HG02970 (cell line): ENCODE measurements around the gene POLR3E.
"Not testable (repeated sequence)": the region's sequence is repeated elsewhere in the genome, so short reads cannot be mapped to it uniquely, and the experiment has no call there.

Source experiments
- ATAC-seq: cut with Tn5 transposase; IDR thresholded peaks from one replicate; pipeline ENCODE4 v1.9.1; 2021; ENCODE audit warnings: mild to moderate bottlenecking, moderate library complexity, moderate number of reproducible peaks; ENCODE audit not compliant: unreplicated experiment, low FRiP score

The POLR3E gene

DNA sequence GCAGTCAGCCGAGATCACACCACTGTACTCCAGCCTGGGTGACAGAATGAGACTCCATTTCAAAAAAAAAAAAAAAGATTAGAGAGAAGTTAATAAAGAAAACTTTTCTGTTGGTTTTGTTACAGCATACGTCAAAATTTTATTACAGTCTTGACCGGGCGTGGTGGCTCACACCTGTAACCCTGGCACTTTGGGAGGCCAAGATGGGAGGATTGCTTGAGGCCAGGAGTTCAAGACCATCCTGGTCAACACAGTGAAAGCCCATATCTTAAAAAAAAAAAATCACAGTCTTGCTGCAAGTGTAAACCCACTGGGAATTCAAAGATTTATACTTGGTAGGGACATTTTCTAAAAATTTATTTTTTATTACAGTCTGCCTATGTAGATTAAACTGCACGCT is 6.2 kb upstream of the POLR3E start:
- ATAC-seq, result no peak

GRCh38 chr16:22291860-22292318 is 5.3 kb upstream of the POLR3E start:
- ATAC-seq, result no peak

DNA sequence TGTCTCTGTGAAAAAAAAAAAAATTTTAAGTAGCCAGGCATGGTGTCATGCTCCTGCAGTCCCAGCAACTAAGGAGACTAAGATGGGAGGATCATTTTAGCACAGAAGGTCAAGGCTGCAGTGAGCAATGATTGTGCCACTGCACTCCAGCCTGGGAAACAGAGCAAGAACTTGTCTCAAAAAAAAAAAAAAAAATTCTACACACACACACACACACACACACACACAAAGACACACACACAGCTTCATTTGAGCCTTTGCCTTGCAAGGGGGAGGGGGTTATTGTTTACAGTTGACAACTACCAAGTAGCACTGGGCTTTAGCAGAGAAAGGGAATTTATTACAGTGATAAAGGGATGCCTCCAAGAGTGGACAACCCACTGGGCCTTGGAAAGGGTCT is 4.9 kb upstream of the POLR3E start:
- no peak for ATAC-seq

DNA sequence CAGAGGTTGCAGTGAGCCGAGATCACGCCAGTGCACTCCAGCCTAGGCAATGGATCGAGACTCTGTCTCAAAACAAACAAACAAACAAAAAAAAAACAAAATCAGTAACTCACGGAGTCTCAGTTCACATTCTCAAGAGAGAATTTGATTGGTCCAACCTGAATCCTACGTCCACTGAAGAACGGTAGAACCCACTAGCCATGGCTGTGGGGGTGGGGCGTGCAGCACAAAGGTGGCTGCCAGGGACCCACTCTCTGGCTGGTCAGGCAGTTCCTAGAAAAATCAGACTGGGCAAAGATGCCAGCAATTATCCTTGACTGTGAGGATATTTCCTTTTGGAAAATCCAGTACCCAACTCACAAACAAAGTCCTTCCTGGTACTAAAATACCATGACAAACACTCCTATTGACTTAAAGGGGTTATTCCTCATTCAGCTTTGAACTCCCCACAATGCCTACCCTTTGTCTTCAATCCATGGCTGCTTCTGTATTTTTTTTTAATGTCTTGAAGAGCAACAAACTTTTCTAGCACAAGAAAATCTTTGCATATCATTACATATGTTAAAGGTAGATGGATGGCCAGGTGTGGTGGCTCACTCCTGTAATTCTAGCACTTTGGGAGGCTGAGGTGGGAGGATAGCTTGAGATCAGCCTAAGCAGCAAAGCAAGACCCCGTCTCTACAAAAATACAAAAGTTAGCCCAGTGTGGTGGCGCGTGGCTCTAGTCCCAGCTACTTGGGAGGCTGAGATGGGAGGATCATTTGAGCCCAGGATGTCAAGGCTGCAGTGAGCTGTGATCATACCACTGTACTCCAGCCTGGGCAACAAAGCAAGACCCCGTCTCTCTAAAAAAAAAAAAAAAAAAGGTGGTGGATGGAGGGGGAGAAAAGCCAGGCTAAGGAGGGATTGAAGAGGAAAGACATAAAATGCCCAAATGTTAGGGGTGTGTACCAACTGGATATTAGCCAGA is 3.8 kb upstream of the POLR3E start:
- ATAC-seq, result no peak

- ATAC-seq, result no peak
These were observed 740 bp upstream of the POLR3E start for GRCh38 chr16:22296225-22297113.

- peak; percentile 26 for ATAC-seq
These were observed 893 bp downstream of the POLR3E start for GRCh38 chr16:22297871-22298733.

- ATAC-seq, result no peak
These were observed 1.8 kb downstream of the POLR3E start for GRCh38 chr16:22299036-22299435.

- ATAC-seq, result no peak
These were observed 3.3 kb downstream of the POLR3E start for GRCh38 chr16:22300427-22301071.

GRCh38 chr16:22301423-22301822 is 4.2 kb downstream of the POLR3E start:
- ATAC-seq, result not testable (repeated sequence)

DNA sequence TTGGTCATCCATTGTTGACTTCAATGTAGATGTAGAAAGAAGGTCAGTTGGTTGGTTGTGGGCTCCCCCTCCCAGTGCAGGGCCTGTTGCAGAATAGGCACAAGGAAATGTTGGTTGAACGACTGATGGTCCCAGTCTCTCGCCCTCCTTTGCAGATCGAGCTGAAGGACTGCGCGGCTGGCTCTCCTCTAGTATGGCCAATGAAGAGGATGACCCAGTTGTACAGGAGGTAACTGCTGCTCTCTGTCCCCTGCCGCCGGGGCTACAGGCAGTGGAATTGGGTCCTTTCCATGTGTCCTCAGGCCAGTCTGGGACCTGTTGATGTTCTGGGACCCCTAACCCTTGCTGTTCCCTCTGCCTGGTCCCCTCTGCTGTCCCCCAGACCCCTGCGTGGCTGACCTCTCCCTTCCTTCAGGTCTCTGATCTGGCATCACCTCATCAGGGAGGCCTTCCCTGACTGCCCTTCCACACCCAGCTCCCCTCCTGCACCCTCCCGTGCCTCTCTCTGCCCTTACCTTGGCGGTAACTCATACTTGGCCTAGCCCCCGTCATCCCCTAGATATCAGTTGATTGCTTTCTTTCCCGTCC is 5.7 kb downstream of the POLR3E start:
- no peak for ATAC-seq

GRCh38 chr16:22304411-22304810 is 7.2 kb downstream of the POLR3E start:
- no peak for ATAC-seq

DNA sequence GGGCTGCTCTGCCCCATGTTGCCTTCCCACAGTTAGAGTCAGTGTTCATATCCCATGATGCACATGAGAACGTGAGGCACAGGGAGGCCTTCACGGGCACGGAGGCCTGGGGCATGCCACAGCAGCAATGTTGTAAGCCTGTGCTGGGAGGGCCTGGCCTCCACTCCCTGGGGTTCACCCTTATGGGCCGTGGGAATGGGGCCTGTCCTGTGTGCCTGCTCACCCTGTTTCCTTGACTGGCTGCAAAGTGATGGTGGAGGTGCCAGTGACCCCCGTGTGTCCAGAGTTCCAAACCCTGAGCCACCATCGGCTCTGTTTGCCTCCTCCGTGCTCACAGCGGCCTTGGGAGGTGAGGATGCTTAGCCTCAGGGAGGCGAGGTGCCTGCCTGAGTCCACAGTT is 9.6 kb downstream of the POLR3E start:
- no peak for ATAC-seq

DNA sequence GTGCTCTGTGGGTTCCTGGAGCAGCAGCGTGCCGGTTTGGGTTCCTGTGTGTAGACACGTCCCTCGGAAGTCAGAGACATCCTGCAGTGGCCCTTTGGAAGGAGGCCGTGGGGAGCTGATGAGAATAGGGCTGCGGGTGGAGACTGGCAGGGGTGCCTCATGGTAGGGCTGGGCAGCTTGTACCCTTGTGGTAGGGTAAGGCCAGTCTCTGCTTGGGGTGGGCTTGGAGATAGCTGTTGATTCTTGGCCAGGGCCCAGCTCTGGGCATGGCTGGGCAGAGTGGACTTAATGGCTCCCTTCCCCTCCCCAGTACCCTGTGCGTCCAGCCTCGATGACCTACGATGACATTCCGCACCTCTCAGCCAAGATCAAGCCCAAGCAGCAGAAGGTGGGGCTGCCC is 10.6 kb downstream of the POLR3E start:
- ATAC-seq, result no peak

DNA sequence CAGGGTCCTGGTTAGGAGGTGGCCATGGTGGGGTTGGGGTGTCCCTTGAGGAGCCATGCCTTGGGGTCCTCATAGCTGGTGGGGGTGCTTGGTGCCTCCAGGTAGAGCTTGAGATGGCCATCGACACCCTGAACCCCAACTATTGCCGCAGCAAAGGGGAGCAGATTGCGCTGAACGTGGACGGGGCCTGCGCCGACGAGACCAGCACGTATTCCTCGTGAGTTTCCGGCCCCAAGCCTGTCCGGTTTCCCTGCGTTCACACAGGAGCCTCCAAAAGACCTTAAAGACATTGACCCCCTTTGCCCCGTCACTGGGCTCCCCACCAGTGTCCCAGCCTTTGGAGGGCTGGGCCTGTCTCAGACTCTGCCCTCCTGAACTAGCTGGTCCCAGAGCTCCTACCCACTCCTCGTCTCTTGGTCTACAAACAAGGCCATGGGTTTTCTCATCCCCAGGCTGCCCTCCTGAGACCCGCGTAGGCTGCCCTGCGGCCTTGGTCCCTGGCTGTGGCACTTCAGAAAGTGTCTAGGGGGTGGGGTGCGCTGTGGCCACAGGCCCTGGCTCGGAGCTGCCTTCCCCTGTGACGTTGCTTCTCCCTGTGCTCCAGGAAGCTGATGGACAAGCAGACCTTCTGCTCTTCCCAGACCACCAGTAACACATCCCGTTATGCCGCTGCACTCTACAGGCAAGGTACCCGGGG is 11.8 kb downstream of the POLR3E start:
- no peak for ATAC-seq

GRCh38 chr16:22311520-22311919 is 14.3 kb downstream of the POLR3E start:
- no peak for ATAC-seq

- ATAC-seq, result no peak
These were observed 15.9 kb downstream of the POLR3E start for GRCh38 chr16:22312897-22313781.

DNA sequence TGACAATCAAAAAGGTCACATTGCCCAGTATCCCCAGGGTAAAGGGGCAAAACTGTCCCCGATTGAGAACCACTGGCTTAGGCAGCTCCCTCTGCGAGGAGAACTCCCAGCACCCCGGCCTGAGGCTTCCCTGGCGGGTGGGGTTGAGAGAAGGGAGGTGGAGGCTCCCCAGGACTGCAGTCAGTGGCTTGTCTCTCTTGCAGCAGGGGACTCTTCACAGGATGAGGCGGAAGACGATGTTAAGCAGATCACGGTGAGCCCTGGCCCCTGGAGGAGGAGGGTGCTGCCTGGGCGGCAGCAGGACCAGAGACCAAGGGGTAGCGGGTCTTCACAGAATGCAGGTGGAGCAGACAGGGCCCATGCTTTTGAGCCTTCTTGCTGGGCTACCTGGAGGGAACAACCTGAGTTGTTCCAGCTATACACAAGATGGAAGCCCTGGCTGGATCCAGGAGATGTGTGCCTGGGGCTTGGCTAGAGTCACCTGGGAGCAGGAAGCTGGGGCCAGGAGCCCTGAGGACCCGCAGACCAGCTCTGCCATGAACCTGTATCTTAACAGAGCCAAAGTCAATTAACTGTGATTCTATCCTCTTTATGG is 16.8 kb downstream of the POLR3E start:
- ATAC-seq, result no peak
